Ishikawa (cell line): Measurements from ENCODE around the gene DNAH8.

Source experiments
- CEBPB ChIP-seq: IDR thresholded peaks from 2 replicates; pipeline ENCODE4 v1.6.1; 2012
- CREB1 ChIP-seq: IDR thresholded peaks from 2 replicates; pipeline ENCODE4 v1.6.1; 2012; ENCODE audit warnings: low read depth
- EGR1 ChIP-seq: IDR thresholded peaks from 2 replicates; pipeline ENCODE4 v1.6.1; 2012
- EP300 ChIP-seq: IDR thresholded peaks from 2 replicates; pipeline ENCODE4 v1.6.1; 2012; ENCODE audit warnings: borderline replicate concordance
- FOXM1 ChIP-seq: IDR thresholded peaks from 2 replicates; pipeline ENCODE4 v1.6.1; 2012; ENCODE audit warnings: low read depth, borderline replicate concordance
- MAX ChIP-seq: IDR thresholded peaks from 2 replicates; pipeline ENCODE4 v1.6.1; 2012
- NFIC ChIP-seq: IDR thresholded peaks from 2 replicates; pipeline ENCODE4 v1.6.1; 2012
- RAD21 ChIP-seq: IDR thresholded peaks from 2 replicates; pipeline ENCODE4 v1.6.1; 2012; ENCODE audit warnings: low read depth
- REST ChIP-seq: IDR thresholded peaks from 2 replicates; pipeline ENCODE4 v1.6.1; 2012; ENCODE audit warnings: low read depth, mild to moderate bottlenecking
- TAF1 ChIP-seq: IDR thresholded peaks from 2 replicates; pipeline ENCODE4 v1.6.1; 2012; ENCODE audit warnings: low read depth, mild to moderate bottlenecking
- TCF12 ChIP-seq: IDR thresholded peaks from 2 replicates; pipeline ENCODE4 v1.6.1; 2012; ENCODE audit warnings: low read depth
- TEAD4 ChIP-seq: IDR thresholded peaks from 2 replicates; pipeline ENCODE4 v1.6.1; 2012
- USF1 ChIP-seq: IDR thresholded peaks from 2 replicates; pipeline ENCODE4 v1.6.1; 2012
- YY1 ChIP-seq: IDR thresholded peaks from 2 replicates; pipeline ENCODE4 v1.6.1; 2012; ENCODE audit warnings: low read depth
- ZBTB7A ChIP-seq: IDR thresholded peaks from 2 replicates; pipeline ENCODE4 v1.6.1; 2012; ENCODE audit warnings: low read depth

DNAH8 gene

GRCh38 chr6:38882157-38882556 is 167.0 kb downstream of the DNAH8 start:
- TF ChIP-seq CEBPB (no peak), FOXM1 (no peak), TAF1 (no peak), EP300 (no peak), YY1 (no peak), TEAD4 (no peak), ZBTB7A (no peak), EGR1 (no peak), USF1 (no peak), MAX (no peak), NFIC (no peak), RAD21 (no peak), CREB1 (no peak), REST (no peak), TCF12 (no peak)

GRCh38 chr6:38897507-38897906 is 182.4 kb downstream of the DNAH8 start:
- no peak for TF ChIP-seq YY1
- TF ChIP-seq TEAD4 = no peak
- TF ChIP-seq REST = no peak
- TF ChIP-seq TAF1 = no peak
- TF ChIP-seq MAX = no peak
- no peak for TF ChIP-seq FOXM1
- TF ChIP-seq EP300 = no peak
- TF ChIP-seq NFIC = no peak
- no peak for TF ChIP-seq RAD21

GRCh38 chr6:38901802-38902522 is 186.9 kb downstream of the DNAH8 start:
- no peak for TF ChIP-seq ZBTB7A
- TF ChIP-seq FOXM1 = no peak
- no peak for TF ChIP-seq CREB1
- TF ChIP-seq CEBPB = no peak

GRCh38 chr6:38906582-38906981 is 191.5 kb downstream of the DNAH8 start:
- TF ChIP-seq EP300 (no peak), USF1 (no peak), EGR1 (no peak), CREB1 (no peak), TEAD4 (no peak), MAX (no peak), ZBTB7A (no peak), FOXM1 (no peak), NFIC (no peak), TCF12 (no peak), YY1 (no peak), REST (no peak), RAD21 (no peak), TAF1 (no peak), CEBPB (no peak)
